ENCODE data around the gene FCRL5.
"Not testable (repeated sequence)": the region's sequence is repeated elsewhere in the genome, so short reads cannot be mapped to it uniquely, and the experiment has no call there.

Gene FCRL5

GRCh38 chr1:157551694-157552693, at the start of gene FCRL5:
Gene FCRL5 (minus strand): TSS chr1:157552515. CDS start chr1:157552362, 153 bp downstream.
- no peak for DNase-seq

DNA sequence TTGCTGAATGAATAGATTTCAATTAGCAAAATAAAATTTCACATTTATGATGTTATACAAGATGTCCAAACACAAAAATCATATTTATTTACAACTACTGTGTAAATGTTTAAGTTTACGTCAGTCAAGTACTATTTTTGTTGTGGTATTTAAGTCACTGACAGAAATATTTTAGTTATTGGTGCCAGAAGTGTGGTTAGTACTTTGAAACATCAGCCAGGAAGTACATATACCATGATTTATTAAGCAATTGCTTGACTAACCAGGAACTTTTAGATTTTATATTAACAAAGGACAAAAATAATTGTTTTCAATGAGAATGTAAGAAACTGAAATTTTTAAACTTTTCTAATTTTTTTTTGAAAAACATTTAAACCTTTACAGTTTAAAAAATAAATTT, 47.9 kb upstream of the FCRL5 start:
- DNase-seq = no peak

DNA sequence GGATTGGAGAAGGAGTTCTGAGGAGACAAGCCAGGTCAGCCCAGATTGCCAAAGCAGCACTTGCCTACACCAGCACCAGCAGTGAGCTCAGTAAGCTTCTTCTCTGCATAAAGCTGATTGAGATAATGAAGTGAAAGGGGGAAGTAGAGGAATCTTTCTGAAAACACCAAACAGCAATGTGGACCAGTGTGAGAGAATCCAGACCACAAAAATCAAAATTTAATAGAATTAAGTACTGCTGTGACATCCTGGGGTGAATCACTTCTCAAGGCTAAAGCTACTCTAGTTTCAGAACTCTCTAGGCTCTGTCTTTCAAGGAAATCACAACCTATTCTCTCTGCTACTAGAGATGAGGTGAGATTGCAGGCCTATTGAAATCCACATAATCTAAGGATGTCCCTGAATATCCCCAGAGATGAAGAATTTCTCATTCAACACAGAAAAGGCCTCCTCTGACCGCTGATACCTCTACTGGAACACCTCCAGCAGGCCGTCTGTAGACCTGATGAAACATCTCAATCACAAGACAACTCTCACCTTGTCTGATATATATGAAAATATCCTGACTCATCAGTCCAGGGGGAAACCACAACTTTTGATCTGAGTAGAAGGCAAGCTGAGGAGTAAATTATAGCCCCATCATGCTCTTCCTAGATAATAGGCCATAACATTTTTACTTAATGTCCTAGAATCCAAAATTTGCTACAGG, 45.8 kb upstream of the FCRL5 start, which contains the start of gene FCRL4:
TSS of gene FCRL4 (minus strand) at position 127 of the 709 bp plus-strand sequence. CDS start 141 bp downstream, outside the sequence.
- no peak for DNase-seq

DNA sequence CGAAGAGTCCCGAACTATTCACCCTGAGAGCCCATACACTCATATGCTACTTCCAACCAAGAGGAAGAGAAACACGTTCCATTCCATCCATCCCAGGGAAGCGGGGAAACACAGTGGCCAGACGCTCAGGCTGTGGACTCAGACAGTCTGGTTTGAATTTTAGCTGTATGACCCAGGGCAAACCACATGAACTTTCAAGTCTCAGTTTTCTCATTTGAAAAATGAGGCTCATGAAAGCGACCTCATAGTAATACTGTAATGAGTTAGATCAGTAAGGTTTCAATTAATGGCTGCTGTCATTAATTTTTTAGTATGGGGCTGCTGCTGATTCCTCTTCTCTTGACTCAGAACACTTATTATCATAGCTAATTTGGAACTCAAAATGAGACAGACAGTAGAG, 44.1 kb upstream of the FCRL5 start:
- no peak for DNase-seq

DNA sequence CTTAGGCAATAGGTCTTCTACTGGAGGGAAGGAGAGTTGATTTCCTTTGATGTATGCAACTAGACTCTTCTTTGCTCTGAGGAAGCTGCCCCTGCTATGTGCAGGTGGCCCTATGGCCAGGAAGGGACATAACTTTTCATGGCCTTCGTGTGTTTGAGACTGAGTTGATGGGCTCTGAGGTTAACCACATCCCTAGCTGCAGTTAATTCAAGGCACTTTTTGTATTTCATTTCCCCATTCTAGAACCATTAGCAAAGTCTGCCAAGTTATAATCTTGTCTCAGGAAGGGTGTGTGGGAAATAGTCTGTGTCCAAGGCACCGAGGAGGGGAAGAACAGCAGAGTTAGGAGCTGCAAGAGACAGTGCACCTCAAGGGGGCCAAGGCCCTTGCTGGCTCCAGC, 43.0 kb upstream of the FCRL5 start:
- DNase-seq = no peak

GRCh38 chr1:157585984-157586383, 33.7 kb upstream of the FCRL5 start:
- DNase-seq = no peak

DNA sequence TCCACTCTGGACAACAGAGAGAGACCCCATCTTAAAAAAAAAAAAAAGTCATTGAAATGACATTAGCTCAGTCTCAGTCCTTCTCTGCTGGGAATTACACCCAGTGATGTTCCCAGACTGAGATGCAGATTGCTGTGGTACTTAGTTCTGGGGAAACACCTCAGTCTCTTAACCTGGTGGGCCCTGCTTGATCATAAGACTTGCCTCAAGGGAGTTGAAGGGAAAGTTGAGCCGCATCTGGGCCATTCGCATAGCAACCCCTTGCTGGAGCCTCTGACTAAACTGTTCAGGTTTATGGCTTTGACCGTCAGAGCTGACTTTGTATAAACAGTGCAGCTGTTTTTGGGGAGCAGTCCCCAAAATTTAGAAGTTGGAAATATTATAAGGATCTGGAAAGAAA, 32.2 kb upstream of the FCRL5 start:
- DNase-seq = no peak

DNA sequence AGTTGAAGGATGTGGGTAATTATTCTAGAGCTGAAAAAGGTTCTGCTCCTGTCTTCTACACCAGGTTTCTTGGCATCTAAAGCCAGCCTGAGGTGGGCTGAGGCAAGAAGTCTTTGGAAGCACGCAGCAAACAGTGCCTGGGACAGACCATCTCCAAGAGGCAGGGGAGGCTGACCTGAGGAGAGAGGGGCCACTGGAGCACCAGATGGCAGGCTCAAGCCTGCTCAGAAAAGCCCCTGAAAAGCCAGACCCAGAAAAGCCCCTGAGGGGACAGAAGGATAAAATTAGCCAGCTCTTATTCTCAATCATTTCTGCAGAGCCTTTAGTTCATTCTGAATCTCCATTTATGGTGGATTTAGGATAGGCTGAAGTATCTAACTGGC, 28.5 kb upstream of the FCRL5 start:
- DNase-seq = no peak

- peak in 1 of 2 donors; percentile 15 for DNase-seq
Measured at GRCh38 chr1:157580179-157580827, 28.0 kb upstream of the FCRL5 start.

- no peak for DNase-seq
Measured at GRCh38 chr1:157577420-157577819, 25.1 kb upstream of the FCRL5 start.

DNA sequence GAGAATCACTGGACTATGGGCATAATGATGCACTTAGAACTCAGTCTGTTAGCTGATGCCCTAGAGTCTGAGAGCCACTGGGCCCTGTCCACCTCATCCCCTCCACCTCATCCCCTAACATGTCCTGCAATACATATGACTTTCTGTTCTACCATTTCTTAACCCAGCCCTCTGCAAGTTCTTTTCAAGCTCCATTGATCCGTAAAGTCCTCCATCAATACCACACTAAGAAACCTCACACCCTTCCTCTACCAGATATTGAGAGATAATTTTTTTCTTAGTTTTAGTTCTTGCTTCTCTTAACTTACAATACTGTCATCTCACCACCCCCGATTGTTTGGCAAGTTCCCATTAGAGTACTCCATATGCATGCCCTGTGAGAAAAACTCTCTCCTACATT, 23.4 kb upstream of the FCRL5 start:
- no peak for DNase-seq

GRCh38 chr1:157574836-157575235, 22.5 kb upstream of the FCRL5 start:
- no peak for DNase-seq

DNA sequence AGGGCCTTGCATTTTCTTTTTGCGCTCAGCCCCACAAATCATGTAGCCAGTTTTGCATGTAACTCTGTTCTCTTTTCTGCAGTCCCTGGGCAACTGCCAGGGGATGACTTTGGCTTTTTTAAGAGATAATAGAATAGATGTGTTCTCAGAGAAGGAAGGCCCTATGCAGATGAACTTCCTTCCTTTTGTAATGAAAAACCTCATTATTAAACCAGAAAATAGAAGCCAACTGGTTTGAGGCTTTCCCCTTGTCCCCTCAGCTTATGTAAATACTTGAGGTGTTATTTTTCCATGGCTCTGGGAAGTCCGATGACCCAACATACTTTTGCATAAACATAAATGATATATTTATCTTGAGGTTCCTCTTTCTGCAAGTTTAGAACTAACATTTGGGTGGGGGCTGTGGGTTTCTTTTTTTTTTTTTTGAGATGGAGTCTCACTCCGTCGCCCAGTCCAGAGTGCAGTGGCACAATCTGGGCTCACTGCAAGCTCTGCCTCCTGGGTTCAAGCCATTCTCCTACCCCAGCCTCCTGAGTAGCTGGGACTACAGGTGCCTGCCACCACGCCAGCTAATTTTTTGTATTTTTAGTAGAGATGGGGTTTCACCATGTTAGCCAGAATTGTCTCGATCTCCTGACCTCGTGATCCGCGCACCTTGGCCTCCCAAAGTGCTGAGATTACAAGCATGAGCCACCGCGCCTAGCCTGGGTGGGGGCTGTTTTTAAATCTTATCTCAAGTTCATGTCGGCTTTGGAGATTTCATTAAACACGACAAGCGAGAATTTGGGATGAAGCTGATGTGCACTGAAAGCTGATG, 14.4 kb upstream of the FCRL5 start:
- no peak for DNase-seq

- no peak for DNase-seq
Measured at GRCh38 chr1:157562515-157562914, 10.2 kb upstream of the FCRL5 start.

GRCh38 chr1:157558119-157558518, 5.8 kb upstream of the FCRL5 start:
- DNase-seq = no peak

DNA sequence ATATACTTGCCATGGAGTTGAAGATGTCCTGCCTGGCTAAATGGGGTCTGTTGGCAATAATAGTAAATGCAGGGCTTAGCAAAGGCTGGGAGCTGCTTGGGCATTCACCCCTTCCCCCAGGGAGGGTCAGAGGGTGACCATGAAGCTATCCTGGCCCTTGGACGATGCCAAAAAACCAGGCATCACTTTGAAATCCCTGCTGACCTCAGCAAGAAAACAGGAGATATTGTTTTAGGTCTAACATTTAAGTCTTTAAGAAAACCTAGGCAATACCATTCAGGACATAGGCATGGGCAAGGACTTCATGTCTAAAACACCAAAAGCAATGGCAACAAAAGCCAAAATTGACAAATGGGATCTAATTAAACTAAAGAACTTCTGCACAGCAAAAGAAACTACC, 4.2 kb downstream of the FCRL5 start:
- not testable (repeated sequence) for DNase-seq

DNA sequence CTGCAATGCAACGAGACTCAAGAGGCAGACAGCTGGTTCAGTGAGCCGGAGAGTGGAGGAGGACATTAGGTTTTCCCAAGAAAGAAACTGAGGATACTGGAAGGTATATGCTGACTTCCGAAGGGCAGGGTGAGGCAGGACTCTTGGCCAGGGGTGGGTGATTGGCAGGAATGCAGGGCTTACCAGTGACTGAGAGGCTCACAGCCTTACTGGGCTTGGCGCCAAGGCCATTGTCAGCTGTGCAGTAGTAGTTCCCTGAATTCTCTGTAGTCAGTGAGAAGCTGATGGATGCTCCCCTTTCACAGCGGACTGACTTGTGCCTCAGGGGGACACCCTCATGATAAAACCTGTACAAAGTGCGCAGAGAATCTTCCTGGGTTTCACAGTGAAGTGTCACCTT, 9.6 kb downstream of the FCRL5 start:
- no peak for DNase-seq

- no peak for DNase-seq
Measured at GRCh38 chr1:157540852-157541251, 11.5 kb downstream of the FCRL5 start.

- DNase-seq = no peak
Measured at GRCh38 chr1:157540160-157540748, 12.1 kb downstream of the FCRL5 start.

DNA sequence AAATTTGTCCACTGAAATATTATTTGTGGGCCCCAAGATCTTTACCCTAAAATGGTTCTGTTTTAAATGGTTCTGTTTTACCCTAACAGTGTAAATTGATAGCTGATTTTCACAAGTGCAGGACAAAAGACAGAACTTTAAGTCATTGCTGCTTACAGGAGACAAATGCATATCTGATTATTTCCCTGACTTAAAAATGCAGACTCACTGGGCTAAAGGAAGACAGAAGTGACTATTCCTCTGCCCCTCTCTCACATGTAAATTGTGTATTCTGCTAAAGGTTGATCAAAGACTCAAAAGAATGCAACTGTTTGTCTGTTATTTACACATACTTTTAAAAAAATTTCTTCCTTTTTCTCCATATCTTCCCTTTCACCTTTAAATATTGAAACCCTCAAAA, 12.7 kb downstream of the FCRL5 start:
- DNase-seq = no peak

GRCh38 chr1:157532569-157532968, 19.7 kb downstream of the FCRL5 start:
- DNase-seq = no peak

All from stimulated activated CD4-positive, alpha-beta T cell treated with anti-CD3 and anti-CD28 coated beads, Interleukin-2, amount 100 ng/mL, for 48 hours (primary cell).